ENCODE measurements around the gene AEBP2. TPM values are rescaled to one million over a fixed set of nuclear protein-coding genes. Genes with fewer than 3 reads are reported as not detected.

Gene AEBP2
- total and polyA plus RNA-seq, 3 donors from 2014 or later, result 30.8 to 62.0 (median 57.7) TPM

DNA sequence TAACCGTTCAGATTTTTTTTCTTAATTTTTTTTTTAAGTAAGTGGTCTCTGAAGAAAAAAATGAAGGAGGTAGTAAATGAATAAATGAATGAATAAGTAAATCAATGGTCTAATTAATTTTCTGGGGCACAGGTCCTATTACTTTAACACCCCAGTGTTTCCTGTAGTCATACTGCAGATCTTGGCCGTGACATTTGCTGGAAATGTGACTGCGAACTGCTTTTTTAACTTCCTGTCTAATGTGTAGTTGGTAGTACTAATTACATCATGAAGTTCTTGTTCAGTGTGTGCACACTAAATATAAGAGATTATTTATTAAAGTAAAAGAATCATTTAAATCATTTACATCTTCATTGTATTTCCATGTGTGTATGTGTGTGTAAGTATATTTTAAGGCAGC is 45.4 kb downstream of the AEBP2 start:
- H3K27me3 ChIP-seq, result no peaks in the 10 kb centered on the region
- WGBS, 2 donors, result 89 to 92% methylated on average over 3 of the region's 3 CpGs
- H3K9me3 ChIP-seq, result no peaks in the 10 kb centered on the region
- H3K4me1 ChIP-seq, result peaks cover 18% of the 10 kb centered on the region
- intact Hi-C loops (cut with DNase I; ENCODE audit: low total_unique reads), result no loop called here
- no peak for DNase-seq
- no peak overlapping the region for H3K4me3 ChIP-seq
- TF ChIP-seq, protein P1, sequence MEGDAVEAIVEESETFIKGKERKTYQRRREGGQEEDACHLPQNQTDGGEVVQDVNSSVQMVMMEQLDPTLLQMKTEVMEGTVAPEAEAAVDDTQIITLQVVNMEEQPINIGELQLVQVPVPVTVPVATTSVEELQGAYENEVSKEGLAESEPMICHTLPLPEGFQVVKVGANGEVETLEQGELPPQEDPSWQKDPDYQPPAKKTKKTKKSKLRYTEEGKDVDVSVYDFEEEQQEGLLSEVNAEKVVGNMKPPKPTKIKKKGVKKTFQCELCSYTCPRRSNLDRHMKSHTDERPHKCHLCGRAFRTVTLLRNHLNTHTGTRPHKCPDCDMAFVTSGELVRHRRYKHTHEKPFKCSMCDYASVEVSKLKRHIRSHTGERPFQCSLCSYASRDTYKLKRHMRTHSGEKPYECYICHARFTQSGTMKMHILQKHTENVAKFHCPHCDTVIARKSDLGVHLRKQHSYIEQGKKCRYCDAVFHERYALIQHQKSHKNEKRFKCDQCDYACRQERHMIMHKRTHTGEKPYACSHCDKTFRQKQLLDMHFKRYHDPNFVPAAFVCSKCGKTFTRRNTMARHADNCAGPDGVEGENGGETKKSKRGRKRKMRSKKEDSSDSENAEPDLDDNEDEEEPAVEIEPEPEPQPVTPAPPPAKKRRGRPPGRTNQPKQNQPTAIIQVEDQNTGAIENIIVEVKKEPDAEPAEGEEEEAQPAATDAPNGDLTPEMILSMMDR (IDR thresholded peaks at IDR 0.05), result no peak
- no peak for TF ChIP-seq POLR2A (IDR thresholded peaks at IDR 0.05)
- no peak overlapping the region for H3K27ac ChIP-seq
- no peaks in the 10 kb centered on the region for H3K36me3 ChIP-seq (ENCODE audit: low read depth, missing control alignments)

- Histone ChIP-seq H3K4me1 (peaks cover 18% of the 10 kb centered on the region), H3K36me3 (ENCODE audit: low read depth, missing control alignments) (no peaks in the 10 kb centered on the region), H3K27ac (no peak overlapping the region), H3K27me3 (no peaks in the 10 kb centered on the region), H3K9me3 (no peaks in the 10 kb centered on the region), H3K4me3 (no peak overlapping the region)
- DNase-seq, result no peak
- TF ChIP-seq, protein P1 (IDR thresholded peaks at IDR 0.05), result no peak
- no peak for TF ChIP-seq POLR2A (IDR thresholded peaks at IDR 0.05)
- WGBS, 2 donors, result 79 to 89% methylated on average over 6 of the region's 6 CpGs
- intact Hi-C loops (cut with DNase I; ENCODE audit: low total_unique reads), result no loop called here
These were observed 45.9 kb downstream of the AEBP2 start for GRCh38 chr12:19485240-19485639.

DNA sequence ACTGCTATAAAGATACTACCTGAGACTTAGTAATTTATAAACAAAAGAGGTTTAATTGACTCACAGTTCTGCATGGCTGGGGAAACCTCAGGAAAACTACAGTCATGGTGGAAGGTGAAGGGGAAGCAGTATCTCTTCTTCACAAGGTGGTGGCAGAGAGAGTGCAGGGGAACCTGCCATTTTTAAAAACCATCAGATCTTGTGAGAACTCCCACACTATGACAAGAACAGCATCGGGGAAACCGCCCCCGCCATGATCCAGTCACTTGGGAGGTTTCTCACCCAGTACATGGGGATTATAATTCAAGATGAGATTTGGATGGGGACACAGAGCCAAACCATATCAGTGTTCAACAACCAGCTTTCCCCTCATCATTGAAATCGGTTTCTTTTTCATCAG is 49.9 kb downstream of the AEBP2 start:
- Histone ChIP-seq H3K4me3 (no peak overlapping the region), H3K36me3 (ENCODE audit: low read depth, missing control alignments) (no peaks in the 10 kb centered on the region), H3K4me1 (no peaks in the 10 kb centered on the region), H3K27ac (no peak overlapping the region), H3K27me3 (no peaks in the 10 kb centered on the region), H3K9me3 (no peaks in the 10 kb centered on the region)
- TF ChIP-seq, protein P1 (IDR thresholded peaks at IDR 0.05), result no peak
- TF ChIP-seq POLR2A (IDR thresholded peaks at IDR 0.05), result no peak
- 81 to 97% methylated on average over 4 of the region's 4 CpGs for WGBS, 2 donors
- no peak for DNase-seq
- intact Hi-C loops (cut with DNase I; ENCODE audit: low total_unique reads), result no loop called here

- Histone ChIP-seq H3K36me3 (ENCODE audit: low read depth, missing control alignments) (no peaks in the 10 kb centered on the region), H3K4me1 (no peaks in the 10 kb centered on the region), H3K27ac (no peak overlapping the region), H3K4me3 (no peak overlapping the region), H3K27me3 (no peaks in the 10 kb centered on the region), H3K9me3 (no peaks in the 10 kb centered on the region)
- no peak for DNase-seq
- intact Hi-C loops (cut with DNase I; ENCODE audit: low total_unique reads), result no loop called here
- 71% methylated on average over 3 of the region's 3 CpGs for WGBS, 2 donors
- TF ChIP-seq POLR2A (IDR thresholded peaks at IDR 0.05), result no peak
- TF ChIP-seq, protein P1 (IDR thresholded peaks at IDR 0.05), result no peak
These were observed 51.6 kb downstream of the AEBP2 start for GRCh38 chr12:19490908-19491307.

DNA sequence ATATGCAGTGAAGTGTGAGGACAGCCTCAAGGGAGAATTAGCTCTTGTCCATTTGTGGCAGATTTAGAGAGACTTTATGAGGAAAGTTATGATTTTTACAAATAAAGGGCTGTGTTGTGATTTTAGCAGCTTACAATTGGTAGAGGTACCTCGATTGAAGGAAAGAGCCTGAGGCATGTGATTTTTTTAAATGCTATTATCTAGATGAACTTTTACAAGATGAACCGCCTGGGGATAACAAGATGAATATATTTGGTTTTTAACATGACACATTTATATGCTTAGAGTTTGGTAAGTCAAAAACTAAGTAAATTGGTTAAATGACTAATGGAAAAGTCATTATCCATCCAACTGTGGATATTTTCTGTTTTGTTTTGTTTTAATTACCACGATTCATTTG is 52.6 kb downstream of the AEBP2 start:
- Histone ChIP-seq H3K4me3 (no peak overlapping the region), H3K27ac (no peak overlapping the region), H3K36me3 (ENCODE audit: low read depth, missing control alignments) (no peaks in the 10 kb centered on the region), H3K4me1 (no peaks in the 10 kb centered on the region), H3K27me3 (no peaks in the 10 kb centered on the region), H3K9me3 (no peaks in the 10 kb centered on the region)
- TF ChIP-seq, protein P1 (IDR thresholded peaks at IDR 0.05), result no peak
- no peak for TF ChIP-seq POLR2A (IDR thresholded peaks at IDR 0.05)
- 78 to 81% methylated on average over 3 of the region's 3 CpGs for WGBS, 2 donors
- no peak for DNase-seq
- intact Hi-C loops (cut with DNase I; ENCODE audit: low total_unique reads), result no loop called here

All from testis (tissue), 3 donors.